ENCODE data around the gene AP2M1. TPM values are rescaled to one million over a fixed set of nuclear protein-coding genes. Genes with fewer than 3 reads are reported as not detected.

The AP2M1 gene
- total RNA-seq, 1 experiment from 2014 or later: 335 TPM

- no peaks in the 10 kb centered on the region for H3K27me3 ChIP-seq (ENCODE audit: control insufficient read depth, insufficient read depth, low read length)
- BruUV-seq (replicated peaks): no TSS peak
- DNase-seq (ENCODE audit: low read depth, low spot score): no peak
- H3K27ac ChIP-seq (ENCODE audit: low read length): peak overlapping the region; percentile 88
- H3K36me3 ChIP-seq (ENCODE audit: control insufficient read depth, insufficient read depth, low read length): peaks cover 5% of the 10 kb centered on the region; the same call in 1 of the 2 replicates
- H3K9me3 ChIP-seq (ENCODE audit: control insufficient read depth, insufficient read depth, low read depth, low read length): no peaks in the 10 kb centered on the region
- intact Hi-C loops (cut with micrococcal nuclease; ENCODE audit: unreplicated experiment) (no loop called here), in situ Hi-C loops (cut with HindIII; ENCODE audit: low pct_unique_long_range_greater_than_20kb, low sequenced_read_pairs) (no loop called here)
- peaks cover 17% of the 10 kb centered on the region for H3K4me1 ChIP-seq (ENCODE audit: control insufficient read depth, insufficient read depth, low read length)
- ChIA-PET POLR2A (interaction anchor here (0.5 kb wide), 1 partner anchor 48 kb away, joined by 3 read pairs; no protein-coding TSS in a partner anchor), CTCF (no interaction called here)
- no peak for ATAC-seq
- peak overlapping the region; percentile 88 to 93 for H3K4me3 ChIP-seq (ENCODE audit: low read depth in 2 of 2, low read length in 2 of 2)
- TF ChIP-seq SIN3A (IDR thresholded peaks at IDR 0.05; ENCODE audit: borderline replicate concordance, insufficient read depth, low read depth, low read length) (no peak), TCF7L2 (IDR thresholded peaks at IDR 0.05; ENCODE audit: low read depth, low read length) (no peak), CTCF (IDR thresholded peaks at IDR 0.05) (no peak), POLR2AphosphoS5 (IDR thresholded peaks at IDR 0.05; ENCODE audit: low read depth, low read length) (no peak)
- TF ChIP-seq, protein P1, sequence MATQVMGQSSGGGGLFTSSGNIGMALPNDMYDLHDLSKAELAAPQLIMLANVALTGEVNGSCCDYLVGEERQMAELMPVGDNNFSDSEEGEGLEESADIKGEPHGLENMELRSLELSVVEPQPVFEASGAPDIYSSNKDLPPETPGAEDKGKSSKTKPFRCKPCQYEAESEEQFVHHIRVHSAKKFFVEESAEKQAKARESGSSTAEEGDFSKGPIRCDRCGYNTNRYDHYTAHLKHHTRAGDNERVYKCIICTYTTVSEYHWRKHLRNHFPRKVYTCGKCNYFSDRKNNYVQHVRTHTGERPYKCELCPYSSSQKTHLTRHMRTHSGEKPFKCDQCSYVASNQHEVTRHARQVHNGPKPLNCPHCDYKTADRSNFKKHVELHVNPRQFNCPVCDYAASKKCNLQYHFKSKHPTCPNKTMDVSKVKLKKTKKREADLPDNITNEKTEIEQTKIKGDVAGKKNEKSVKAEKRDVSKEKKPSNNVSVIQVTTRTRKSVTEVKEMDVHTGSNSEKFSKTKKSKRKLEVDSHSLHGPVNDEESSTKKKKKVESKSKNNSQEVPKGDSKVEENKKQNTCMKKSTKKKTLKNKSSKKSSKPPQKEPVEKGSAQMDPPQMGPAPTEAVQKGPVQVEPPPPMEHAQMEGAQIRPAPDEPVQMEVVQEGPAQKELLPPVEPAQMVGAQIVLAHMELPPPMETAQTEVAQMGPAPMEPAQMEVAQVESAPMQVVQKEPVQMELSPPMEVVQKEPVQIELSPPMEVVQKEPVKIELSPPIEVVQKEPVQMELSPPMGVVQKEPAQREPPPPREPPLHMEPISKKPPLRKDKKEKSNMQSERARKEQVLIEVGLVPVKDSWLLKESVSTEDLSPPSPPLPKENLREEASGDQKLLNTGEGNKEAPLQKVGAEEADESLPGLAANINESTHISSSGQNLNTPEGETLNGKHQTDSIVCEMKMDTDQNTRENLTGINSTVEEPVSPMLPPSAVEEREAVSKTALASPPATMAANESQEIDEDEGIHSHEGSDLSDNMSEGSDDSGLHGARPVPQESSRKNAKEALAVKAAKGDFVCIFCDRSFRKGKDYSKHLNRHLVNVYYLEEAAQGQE (IDR thresholded peaks at IDR 0.05; ENCODE audit: insufficient read depth in 1 of 2, low read depth in 2 of 2, low read length in 1 of 2): no peak
Observed at GRCh38 chr3:184157206-184157605, 17.4 kb upstream of the AP2M1 start.

GRCh38 chr3:184158404-184158803 is 16.3 kb upstream of the AP2M1 start:
- POLR2A ChIA-PET: interaction anchor here (0.6 kb wide), 1 partner anchor 51 kb away, joined by 4 read pairs; no protein-coding TSS in a partner anchor
- H3K36me3 ChIP-seq (ENCODE audit: control insufficient read depth, insufficient read depth, low read length): peaks cover 5% of the 10 kb centered on the region; the same call in 1 of the 2 replicates
- CTCF ChIA-PET: interaction anchor here (0.7 kb wide), 2 partner anchors 259 to 1714 kb away, joined by 5 to 6 read pairs; no protein-coding TSS in a partner anchor
- intact Hi-C loops (cut with micrococcal nuclease; ENCODE audit: unreplicated experiment): no loop called here
- DNase-seq (ENCODE audit: low read depth, low spot score): no peak
- in situ Hi-C loops (cut with HindIII; ENCODE audit: low pct_unique_long_range_greater_than_20kb, low sequenced_read_pairs): no loop called here
- BruUV-seq (replicated peaks): no TSS peak
- H3K4me1 ChIP-seq (ENCODE audit: control insufficient read depth, insufficient read depth, low read length): peaks cover 15% of the 10 kb centered on the region
- ATAC-seq: no peak
- H3K27ac ChIP-seq (ENCODE audit: low read length): no peak overlapping the region
- TF ChIP-seq CTCF (IDR thresholded peaks at IDR 0.05): no peak
- TF ChIP-seq SIN3A (IDR thresholded peaks at IDR 0.05; ENCODE audit: borderline replicate concordance, insufficient read depth, low read depth, low read length): no peak
- TF ChIP-seq, protein P1 (IDR thresholded peaks at IDR 0.05; ENCODE audit: insufficient read depth in 1 of 2, low read depth in 2 of 2, low read length in 1 of 2): no peak
- no peak for TF ChIP-seq POLR2AphosphoS5 (IDR thresholded peaks at IDR 0.05; ENCODE audit: low read depth, low read length)
- TF ChIP-seq TCF7L2 (IDR thresholded peaks at IDR 0.05; ENCODE audit: low read depth, low read length): no peak
- no peak overlapping the region for H3K4me3 ChIP-seq (ENCODE audit: low read depth in 2 of 2, low read length in 2 of 2)
- H3K9me3 ChIP-seq (ENCODE audit: control insufficient read depth, insufficient read depth, low read depth, low read length): no peaks in the 10 kb centered on the region
- no peaks in the 10 kb centered on the region for H3K27me3 ChIP-seq (ENCODE audit: control insufficient read depth, insufficient read depth, low read length)
